DND-41 (cell line): ENCODE data around the gene TAOK3.
"Not testable (repeated sequence)": the region's sequence is repeated elsewhere in the genome, so short reads cannot be mapped to it uniquely, and the experiment has no call there.

ENCODE experiments used
- ATAC-seq: fragments of 200-7000 bp; cut with Tn5 transposase; 3 replicates; pipeline ENCODE4 v1.9.1; 2021; ENCODE audit warnings: low read depth; ENCODE audit not compliant: insufficient read depth
- DNase-seq: peaks from one replicate; pipeline ENCODE4 v3.0.0-alpha.2; 2020
- H2AFZ ChIP-seq: 2 replicates; pipeline ENCODE4 v1.6.0; 2012; ENCODE audit warnings: low read depth, low read length
- H3K27ac ChIP-seq: 2 replicates; pipeline ENCODE4 v1.5.1; 2012; ENCODE audit warnings: low read length, inconsistent platforms
- H3K27me3 ChIP-seq: fragments of 200-600 bp; sonication (generic); 2 replicates; pipeline ENCODE4 v1.6.0; 2012; ENCODE audit warnings: low read length, mild to moderate bottlenecking, inconsistent platforms; ENCODE audit not compliant: insufficient read depth, poor library complexity
- H3K36me3 ChIP-seq: 2 replicates; pipeline ENCODE4 v1.5.1; 2012; ENCODE audit warnings: low read length, inconsistent platforms; ENCODE audit not compliant: insufficient read depth
- H3K4me1 ChIP-seq: 2 replicates; pipeline ENCODE4 v1.5.1; 2012; ENCODE audit warnings: mild to moderate bottlenecking, low read length; ENCODE audit not compliant: insufficient read depth
- H3K4me2 ChIP-seq: 2 replicates; pipeline ENCODE4 v1.6.0; 2012; ENCODE audit warnings: mild to moderate bottlenecking, moderate library complexity, low read length, inconsistent platforms; ENCODE audit not compliant: insufficient read depth
- H3K4me3 ChIP-seq, 2 experiments: fragments of 200-600 bp in 1 of 2; shearing (Covaris generic) in 1 of 2; 2 replicates each; pipeline ENCODE4 v1.5.1; 2012 to 2016; ENCODE audit warnings: inconsistent platforms in 2 of 2, low read length in 2 of 2, mild to moderate bottlenecking in 2 of 2, low read depth in 1 of 2, moderate library complexity in 1 of 2
- H3K79me2 ChIP-seq: 2 replicates; pipeline ENCODE4 v1.6.0; 2012; ENCODE audit warnings: low read length, inconsistent platforms; ENCODE audit not compliant: insufficient read depth
- H3K9ac ChIP-seq: 2 replicates; pipeline ENCODE4 v1.6.0; 2012; ENCODE audit warnings: low read depth, mild to moderate bottlenecking, inconsistent platforms, low read length, moderate library complexity
- H3K9me3 ChIP-seq: 2 replicates; pipeline ENCODE4 v1.5.1; 2012; ENCODE audit warnings: low read length, moderate library complexity, mild to moderate bottlenecking, inconsistent platforms; ENCODE audit not compliant: insufficient read depth, severe bottlenecking
- H4K20me1 ChIP-seq: 2 replicates; pipeline ENCODE4 v1.6.0; 2012; ENCODE audit warnings: low read length; ENCODE audit not compliant: insufficient read depth
- EZH2 ChIP-seq: IDR thresholded peaks from 3 replicates; pipeline ENCODE4 v1.6.1; 2012; ENCODE audit warnings: borderline replicate concordance, low read depth, mild to moderate bottlenecking, moderate library complexity, low read length, inconsistent platforms; ENCODE audit not compliant: severe bottlenecking
- TF ChIP-seq, protein P1 (sequence below): IDR thresholded peaks from 2 replicates; pipeline ENCODE4 v1.5.1; 2012; ENCODE audit warnings: borderline replicate concordance, low read length, moderate library complexity, mild to moderate bottlenecking; ENCODE audit not compliant: poor library complexity, severe bottlenecking; ENCODE audit errors: extremely low read depth

Gene TAOK3

DNA sequence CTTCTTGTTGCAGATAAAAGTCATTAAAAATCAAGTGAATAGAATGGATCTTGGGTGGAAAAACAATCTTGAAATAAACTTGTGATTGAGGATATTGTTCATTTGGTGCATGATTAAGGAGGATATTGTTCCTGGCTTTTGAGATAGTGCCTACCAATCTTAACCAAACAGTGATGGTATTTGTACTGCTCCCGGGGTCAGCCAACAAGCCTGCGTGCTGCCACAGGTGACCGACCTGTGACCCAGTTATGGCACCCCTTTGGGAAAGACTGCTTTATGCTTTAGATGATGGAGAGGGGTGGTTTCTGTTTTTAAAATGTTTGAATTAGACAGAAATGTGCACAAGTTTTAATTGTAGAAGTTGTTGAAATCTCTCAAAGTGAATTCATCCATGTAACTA is 45.2 kb upstream of the TAOK3 start:
- no peaks in the 10 kb centered on the region for H3K4me1 ChIP-seq
- no peaks in the 10 kb centered on the region for H3K9me3 ChIP-seq
- no peak overlapping the region for H3K4me2 ChIP-seq
- H4K20me1 ChIP-seq: peaks cover 7% of the 10 kb centered on the region; the same call in 1 of the 2 replicates
- ATAC-seq (no peak), DNase-seq (no peak)
- TF ChIP-seq, protein P1, sequence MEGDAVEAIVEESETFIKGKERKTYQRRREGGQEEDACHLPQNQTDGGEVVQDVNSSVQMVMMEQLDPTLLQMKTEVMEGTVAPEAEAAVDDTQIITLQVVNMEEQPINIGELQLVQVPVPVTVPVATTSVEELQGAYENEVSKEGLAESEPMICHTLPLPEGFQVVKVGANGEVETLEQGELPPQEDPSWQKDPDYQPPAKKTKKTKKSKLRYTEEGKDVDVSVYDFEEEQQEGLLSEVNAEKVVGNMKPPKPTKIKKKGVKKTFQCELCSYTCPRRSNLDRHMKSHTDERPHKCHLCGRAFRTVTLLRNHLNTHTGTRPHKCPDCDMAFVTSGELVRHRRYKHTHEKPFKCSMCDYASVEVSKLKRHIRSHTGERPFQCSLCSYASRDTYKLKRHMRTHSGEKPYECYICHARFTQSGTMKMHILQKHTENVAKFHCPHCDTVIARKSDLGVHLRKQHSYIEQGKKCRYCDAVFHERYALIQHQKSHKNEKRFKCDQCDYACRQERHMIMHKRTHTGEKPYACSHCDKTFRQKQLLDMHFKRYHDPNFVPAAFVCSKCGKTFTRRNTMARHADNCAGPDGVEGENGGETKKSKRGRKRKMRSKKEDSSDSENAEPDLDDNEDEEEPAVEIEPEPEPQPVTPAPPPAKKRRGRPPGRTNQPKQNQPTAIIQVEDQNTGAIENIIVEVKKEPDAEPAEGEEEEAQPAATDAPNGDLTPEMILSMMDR: no peak
- TF ChIP-seq EZH2: no peak
- no peaks in the 10 kb centered on the region for H3K27me3 ChIP-seq
- H3K27ac ChIP-seq: no peak overlapping the region
- no peaks in the 10 kb centered on the region for H3K79me2 ChIP-seq
- peaks cover 34% of the 10 kb centered on the region for H3K36me3 ChIP-seq
- H3K4me3 ChIP-seq: no peak overlapping the region
- no peak overlapping the region for H3K9ac ChIP-seq
- H2AFZ ChIP-seq: no peak overlapping the region

GRCh38 chr12:118409834-118410233 is 37.1 kb upstream of the TAOK3 start:
- H3K27ac ChIP-seq: no peak overlapping the region
- TF ChIP-seq, protein P1: no peak
- TF ChIP-seq EZH2: no peak
- no peak overlapping the region for H2AFZ ChIP-seq

DNA sequence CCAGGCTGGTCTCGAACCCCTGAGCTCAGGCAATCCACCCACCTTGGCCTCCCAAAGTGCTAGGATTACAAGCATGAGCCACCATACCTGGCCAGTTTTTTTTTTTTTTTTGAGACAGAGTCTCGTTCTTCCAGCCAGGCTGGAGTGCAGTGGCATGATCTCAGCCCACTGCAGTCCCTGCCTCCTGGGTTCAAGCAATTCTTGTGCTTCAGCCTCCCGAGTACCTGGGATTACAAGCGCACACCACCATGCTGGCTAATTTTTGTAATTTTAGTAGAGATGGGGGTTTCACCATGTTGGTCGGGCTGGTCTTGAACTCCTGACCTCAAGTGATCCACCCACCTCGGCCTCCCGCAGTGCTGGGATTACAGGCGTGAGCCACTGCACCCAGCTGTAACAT is 35.5 kb upstream of the TAOK3 start:
- not testable (repeated sequence) for H3K27ac ChIP-seq

More at GRCh38 chr12:118409834-118410233, 37.1 kb upstream of the TAOK3 start:
- no peak overlapping the region for H3K4me2 ChIP-seq
- no peak overlapping the region for H3K4me3 ChIP-seq
- ATAC-seq (no peak), DNase-seq (no peak)
- H3K9me3 ChIP-seq: peaks cover 9% of the 10 kb centered on the region
- H4K20me1 ChIP-seq: no peaks in the 10 kb centered on the region
- peaks cover 86% of the 10 kb centered on the region for H3K36me3 ChIP-seq
- no peaks in the 10 kb centered on the region for H3K27me3 ChIP-seq
- no peak overlapping the region for H3K9ac ChIP-seq
- H3K4me1 ChIP-seq: no peaks in the 10 kb centered on the region
- no peaks in the 10 kb centered on the region for H3K79me2 ChIP-seq

DNA sequence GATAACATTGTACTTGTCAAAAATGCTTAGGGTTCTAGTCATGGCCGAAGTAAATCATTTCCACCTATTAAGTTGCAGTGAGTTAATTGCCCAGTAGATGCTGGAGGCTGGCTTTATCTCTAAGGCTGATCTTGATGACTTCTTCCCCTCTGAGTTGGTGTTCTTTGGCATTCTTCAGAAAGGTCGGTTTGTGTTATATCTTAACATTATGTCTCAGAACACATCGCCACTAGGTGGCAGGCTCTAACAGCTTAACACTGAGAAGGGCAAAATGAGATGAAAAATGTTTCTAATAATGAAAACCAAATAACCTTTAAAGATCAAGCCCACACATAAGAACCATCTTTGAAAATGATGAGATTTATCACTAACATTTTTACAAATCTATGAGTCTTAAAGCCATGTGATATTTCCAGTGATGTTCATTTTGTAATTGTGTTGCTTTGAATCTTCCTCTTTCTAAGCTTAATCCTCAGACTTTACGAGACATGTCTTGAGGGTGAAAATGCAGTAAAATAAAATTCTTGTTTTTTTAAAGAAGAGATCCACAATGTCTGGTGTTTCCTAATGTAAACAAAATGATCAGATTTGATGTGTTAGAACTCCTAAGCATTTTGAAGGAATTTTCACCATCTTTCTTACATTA is 32.3 kb upstream of the TAOK3 start:
- H3K9ac ChIP-seq: no peak overlapping the region
- H3K36me3 ChIP-seq: peaks cover 85% of the 10 kb centered on the region
- H3K4me1 ChIP-seq: no peaks in the 10 kb centered on the region
- peak; percentile 59 for DNase-seq
- no peaks in the 10 kb centered on the region for H3K79me2 ChIP-seq
- H2AFZ ChIP-seq: no peak overlapping the region
- H3K4me3 ChIP-seq: no peak overlapping the region
- TF ChIP-seq EZH2: no peak
- TF ChIP-seq, protein P1: peak; percentile 82
- H3K9me3 ChIP-seq: no peaks in the 10 kb centered on the region
- ATAC-seq: peak; percentile 81
- H3K27me3 ChIP-seq: no peaks in the 10 kb centered on the region
- no peaks in the 10 kb centered on the region for H4K20me1 ChIP-seq
- no peak overlapping the region for H3K27ac ChIP-seq
- H3K4me2 ChIP-seq: no peak overlapping the region

More for the DNA sequence above, 35.5 kb upstream of the TAOK3 start:
- not testable (repeated sequence) for H4K20me1 ChIP-seq, H3K9me3 ChIP-seq, H3K4me2 ChIP-seq, H3K9ac ChIP-seq, ATAC-seq, H3K4me3 ChIP-seq, DNase-seq, H3K27me3 ChIP-seq, H3K79me2 ChIP-seq, H2AFZ ChIP-seq, H3K4me1 ChIP-seq
- H3K36me3 ChIP-seq: peaks cover 84% of the 10 kb centered on the region
